GM13976 (cell line): ENCODE measurements around the gene PRB3.

Experiments used
- DNase-seq: peaks from one replicate; pipeline ENCODE4 v3.0.0; 2012; ENCODE audit warnings: low spot score
- in situ Hi-C: fragments of 300-500 bp; cut with MboI; formaldehyde crosslinking; loops from one replicate; pipeline ENCODE4 v1.12.0; 2022; ENCODE audit warnings: low sequenced_read_pairs, mixed read lengths, inconsistent platforms; ENCODE audit not compliant: unreplicated experiment
- TF ChIP-seq, protein P1 (sequence below): IDR thresholded peaks from 2 replicates; pipeline ENCODE4 v1.5.1; 2012; ENCODE audit warnings: borderline replicate concordance, mild to moderate bottlenecking; ENCODE audit not compliant: insufficient read depth; ENCODE audit errors: extremely low read depth, missing control alignments, control extremely low read depth

The PRB3 gene

DNA sequence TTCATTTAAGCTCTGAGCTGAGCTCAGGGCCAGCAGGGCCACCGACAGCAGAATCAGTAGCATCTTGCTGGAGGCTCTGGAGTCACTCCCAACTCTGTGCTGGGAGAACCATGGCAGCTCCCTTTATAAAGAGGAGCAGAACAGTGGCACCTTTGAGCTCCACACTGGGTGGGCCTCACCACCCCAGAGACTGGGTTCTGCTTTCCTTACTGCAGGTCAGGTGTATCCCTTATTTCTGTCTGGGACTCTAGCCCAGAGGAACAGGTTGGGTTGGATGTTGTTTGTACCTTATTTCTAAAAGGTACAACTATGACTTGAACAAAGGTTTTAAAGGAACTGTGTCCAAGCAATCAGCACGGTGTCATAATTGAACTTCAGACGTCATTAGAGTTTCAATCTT lies at the start of gene PRB3:
TSS of gene PRB3 (minus strand) at position 101 of the 400 bp plus-strand sequence. CDS start at position 63, 38 bp downstream.
- TF ChIP-seq, protein P1, sequence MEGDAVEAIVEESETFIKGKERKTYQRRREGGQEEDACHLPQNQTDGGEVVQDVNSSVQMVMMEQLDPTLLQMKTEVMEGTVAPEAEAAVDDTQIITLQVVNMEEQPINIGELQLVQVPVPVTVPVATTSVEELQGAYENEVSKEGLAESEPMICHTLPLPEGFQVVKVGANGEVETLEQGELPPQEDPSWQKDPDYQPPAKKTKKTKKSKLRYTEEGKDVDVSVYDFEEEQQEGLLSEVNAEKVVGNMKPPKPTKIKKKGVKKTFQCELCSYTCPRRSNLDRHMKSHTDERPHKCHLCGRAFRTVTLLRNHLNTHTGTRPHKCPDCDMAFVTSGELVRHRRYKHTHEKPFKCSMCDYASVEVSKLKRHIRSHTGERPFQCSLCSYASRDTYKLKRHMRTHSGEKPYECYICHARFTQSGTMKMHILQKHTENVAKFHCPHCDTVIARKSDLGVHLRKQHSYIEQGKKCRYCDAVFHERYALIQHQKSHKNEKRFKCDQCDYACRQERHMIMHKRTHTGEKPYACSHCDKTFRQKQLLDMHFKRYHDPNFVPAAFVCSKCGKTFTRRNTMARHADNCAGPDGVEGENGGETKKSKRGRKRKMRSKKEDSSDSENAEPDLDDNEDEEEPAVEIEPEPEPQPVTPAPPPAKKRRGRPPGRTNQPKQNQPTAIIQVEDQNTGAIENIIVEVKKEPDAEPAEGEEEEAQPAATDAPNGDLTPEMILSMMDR = no peak
- in situ Hi-C loops = no loop called here
- DNase-seq = no peak

DNA sequence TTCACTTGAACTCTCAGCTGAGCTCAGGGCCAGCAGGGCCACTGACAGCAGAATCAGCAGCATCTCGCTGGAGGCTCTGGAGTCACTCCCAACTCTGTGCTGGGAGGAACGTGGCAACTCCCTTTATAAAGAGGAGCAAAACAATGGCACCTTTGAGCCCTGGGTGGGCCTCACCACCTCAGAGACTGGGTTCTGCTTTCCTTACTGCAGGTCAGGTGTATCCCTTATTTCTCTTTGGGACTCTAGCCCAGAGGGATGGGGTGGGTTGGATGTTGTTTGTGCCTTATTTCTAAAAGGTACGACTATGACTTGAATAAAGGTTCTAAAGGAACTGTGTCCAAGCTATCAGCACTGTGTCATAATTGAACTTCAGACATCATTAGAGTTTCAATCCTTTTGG lies 40.8 kb upstream of the PRB3 start, which contains the start of gene PRB4:
TSS of gene PRB4 (minus strand) at position 101 of the 400 bp plus-strand sequence. CDS start at position 63, 38 bp downstream.
- TF ChIP-seq, protein P1 = no peak
- in situ Hi-C loops = no loop called here
- no peak for DNase-seq

DNA sequence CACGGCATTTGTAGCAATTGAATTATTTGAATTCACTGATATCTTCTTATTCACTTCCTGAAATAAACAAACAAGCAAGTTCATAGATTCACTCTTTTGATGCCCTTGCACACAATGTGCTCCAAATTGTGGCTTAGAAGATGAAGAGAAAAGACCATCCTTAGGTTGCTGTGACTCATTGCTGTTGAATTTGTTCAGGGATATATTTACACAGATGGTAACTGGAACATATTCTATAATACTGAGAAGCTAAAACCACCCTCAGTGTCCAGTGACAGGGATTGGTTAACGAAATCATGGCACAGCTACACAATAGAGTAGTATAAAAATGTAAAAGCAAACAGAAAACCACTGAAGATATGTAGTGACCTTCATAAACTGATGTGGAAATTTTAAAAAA lies 37.6 kb upstream of the PRB3 start:
- no peak for DNase-seq
- TF ChIP-seq, protein P1 = no peak
- in situ Hi-C loops = no loop called here

DNA sequence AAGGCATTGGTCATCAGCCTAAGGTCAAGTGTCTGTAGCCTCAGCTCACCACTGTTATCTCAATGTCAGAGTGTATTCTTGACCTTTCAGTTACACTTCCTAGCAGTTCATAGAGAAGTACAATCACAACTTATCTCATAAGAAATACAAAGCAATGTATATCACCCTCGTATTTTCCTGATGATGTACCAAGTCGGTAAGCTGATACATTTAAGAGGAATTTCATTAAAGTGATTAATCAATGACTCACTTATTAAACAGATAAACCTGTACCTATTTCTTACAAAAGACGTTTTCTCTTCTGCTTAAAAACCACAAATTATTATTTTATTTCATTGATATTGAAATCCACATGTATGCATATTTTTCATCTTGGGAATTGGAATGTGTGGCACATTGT lies 3.9 kb upstream of the PRB3 start:
- TF ChIP-seq, protein P1 = no peak
- in situ Hi-C loops = no loop called here

DNA sequence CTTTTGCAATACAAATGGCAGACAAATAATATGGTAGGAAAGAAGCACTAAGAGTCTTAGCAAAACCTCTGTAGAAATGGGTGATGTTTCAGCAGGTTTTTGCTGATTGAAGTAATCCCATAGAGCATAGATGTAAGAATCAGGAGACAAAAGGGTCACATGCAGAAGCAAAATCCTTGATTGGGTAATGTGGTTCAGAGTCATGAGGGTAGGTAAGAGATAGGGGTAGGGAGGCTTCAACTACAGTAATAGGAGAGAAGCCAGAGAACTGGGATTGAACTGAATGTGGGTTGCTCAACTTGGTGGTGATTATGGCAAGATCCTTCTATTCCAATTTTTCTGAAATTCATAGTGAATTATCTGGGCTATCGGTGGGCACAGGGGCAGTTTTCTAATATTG lies 5.0 kb downstream of the PRB3 start:
- DNase-seq = no peak
- TF ChIP-seq, protein P1 = no peak
- in situ Hi-C loops = no loop called here

More for the DNA sequence above, 3.9 kb upstream of the PRB3 start:
- DNase-seq = no peak

DNA sequence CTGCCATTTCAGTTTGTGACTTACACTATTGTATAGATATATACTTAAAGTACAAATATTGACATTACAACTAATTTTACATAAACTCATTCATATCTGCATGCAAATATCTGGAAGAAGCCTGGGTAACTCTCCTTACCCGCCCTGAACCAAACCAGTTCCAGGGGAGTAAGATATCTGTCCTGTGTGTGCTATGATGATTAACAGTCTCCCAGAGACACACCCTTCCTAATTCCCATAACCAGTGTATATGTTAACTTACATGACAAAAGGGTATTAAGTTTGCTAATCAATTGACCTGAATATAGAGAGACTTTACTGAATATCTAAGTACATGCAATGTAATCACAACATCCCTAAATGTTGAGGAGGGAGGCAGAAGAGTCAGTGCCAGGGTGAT lies 23.0 kb downstream of the PRB3 start:
- DNase-seq = no peak
- in situ Hi-C loops = no loop called here
- TF ChIP-seq, protein P1 = no peak

DNA sequence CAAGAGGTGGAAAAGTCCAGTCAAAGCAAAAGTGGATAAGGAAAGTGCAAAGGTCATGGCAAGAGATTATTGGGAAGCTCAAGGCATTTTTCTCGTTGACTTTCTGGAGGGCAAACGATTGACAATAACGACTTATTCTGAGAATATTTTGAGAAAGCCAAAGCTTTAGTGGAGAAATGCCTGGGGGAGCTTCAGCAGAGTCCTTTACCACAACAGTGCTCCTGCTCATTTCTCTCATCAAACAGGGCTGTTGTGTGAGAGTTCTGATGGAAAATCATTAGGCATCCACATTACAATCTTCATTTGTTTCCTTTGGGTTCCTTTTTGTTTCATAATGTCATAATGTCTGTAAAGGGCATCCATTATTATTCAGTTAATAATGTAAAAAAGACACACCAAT lies 26.9 kb downstream of the PRB3 start:
- in situ Hi-C loops = no loop called here
- DNase-seq = no peak
- TF ChIP-seq, protein P1 = no peak
